ENCODE data around the gene GRIFIN.

Gene GRIFIN

DNA sequence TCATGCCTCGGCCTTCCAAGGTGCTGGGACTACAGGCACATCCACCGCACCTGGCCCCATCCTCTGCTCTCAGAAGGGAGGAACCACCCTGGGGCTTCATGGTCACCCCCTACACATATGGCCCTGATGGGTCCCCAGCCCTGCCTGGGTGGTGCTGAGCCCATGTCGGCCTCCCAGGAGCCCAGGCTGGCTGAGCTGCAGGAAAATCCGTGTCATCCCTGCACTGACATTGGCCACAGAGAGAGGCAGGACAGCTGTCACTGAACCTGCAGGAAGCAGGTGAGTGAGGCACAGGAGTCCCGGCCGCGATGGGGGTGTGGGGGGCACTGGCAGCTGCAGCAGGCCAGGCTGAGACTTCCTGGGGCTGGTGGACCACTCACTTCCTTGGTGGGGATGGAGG is 8.0 kb downstream of the GRIFIN start:
- H3K4me3 ChIP-seq (ENCODE audit: low read depth, low read length), result no peak overlapping the region
- DNase-seq (ENCODE audit: low read depth), result no peak
- TF ChIP-seq, protein P1, sequence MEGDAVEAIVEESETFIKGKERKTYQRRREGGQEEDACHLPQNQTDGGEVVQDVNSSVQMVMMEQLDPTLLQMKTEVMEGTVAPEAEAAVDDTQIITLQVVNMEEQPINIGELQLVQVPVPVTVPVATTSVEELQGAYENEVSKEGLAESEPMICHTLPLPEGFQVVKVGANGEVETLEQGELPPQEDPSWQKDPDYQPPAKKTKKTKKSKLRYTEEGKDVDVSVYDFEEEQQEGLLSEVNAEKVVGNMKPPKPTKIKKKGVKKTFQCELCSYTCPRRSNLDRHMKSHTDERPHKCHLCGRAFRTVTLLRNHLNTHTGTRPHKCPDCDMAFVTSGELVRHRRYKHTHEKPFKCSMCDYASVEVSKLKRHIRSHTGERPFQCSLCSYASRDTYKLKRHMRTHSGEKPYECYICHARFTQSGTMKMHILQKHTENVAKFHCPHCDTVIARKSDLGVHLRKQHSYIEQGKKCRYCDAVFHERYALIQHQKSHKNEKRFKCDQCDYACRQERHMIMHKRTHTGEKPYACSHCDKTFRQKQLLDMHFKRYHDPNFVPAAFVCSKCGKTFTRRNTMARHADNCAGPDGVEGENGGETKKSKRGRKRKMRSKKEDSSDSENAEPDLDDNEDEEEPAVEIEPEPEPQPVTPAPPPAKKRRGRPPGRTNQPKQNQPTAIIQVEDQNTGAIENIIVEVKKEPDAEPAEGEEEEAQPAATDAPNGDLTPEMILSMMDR (IDR thresholded peaks at IDR 0.05; ENCODE audit: control insufficient read depth, extremely low read depth, insufficient read depth), result no peak

DNA sequence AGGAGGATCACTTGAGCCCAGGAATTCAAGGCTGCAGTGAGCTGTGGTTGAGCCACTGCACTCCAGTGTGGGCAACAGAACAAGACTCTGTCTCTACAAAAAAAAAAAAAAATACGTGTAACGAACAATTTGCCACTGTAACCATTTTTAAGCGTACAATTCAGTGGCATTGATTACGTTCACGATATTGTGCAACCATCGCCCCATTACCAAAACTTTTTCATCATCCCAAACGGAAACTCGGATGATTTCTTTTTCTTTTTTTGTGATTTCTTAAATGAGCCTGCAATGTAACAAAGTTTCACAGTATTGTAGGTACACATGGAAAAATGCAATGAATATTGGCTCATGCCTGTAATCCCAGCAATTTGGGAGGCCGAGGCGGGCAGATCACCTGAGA is 9.5 kb downstream of the GRIFIN start:
- no peak for DNase-seq (ENCODE audit: low read depth)
- H3K4me3 ChIP-seq (ENCODE audit: low read depth, low read length), result no peak overlapping the region
- TF ChIP-seq, protein P1 (IDR thresholded peaks at IDR 0.05; ENCODE audit: control insufficient read depth, extremely low read depth, insufficient read depth), result no peak

DNA sequence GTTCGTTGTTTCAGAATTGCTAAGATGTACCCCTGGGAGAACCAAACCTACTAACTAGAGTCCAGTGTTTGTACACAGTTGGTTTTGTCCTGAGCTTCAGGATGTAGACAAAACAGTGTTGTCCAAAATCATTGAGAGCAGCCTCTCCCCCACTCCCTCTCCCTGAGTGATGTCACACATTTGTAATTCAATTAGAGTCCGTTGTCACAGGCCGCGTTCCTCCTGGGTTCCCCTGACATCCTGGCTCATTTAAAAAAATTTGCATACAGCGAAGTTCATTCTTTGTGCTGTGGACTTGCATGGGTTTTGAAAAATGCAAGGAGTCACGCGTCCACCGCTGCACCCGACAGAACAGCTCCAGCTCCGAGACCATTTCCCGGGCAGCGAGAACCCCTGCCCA is 10.3 kb downstream of the GRIFIN start:
- no peak overlapping the region for H3K4me3 ChIP-seq (ENCODE audit: low read depth, low read length)
- DNase-seq (ENCODE audit: low read depth), result no peak
- TF ChIP-seq, protein P1 (IDR thresholded peaks at IDR 0.05; ENCODE audit: control insufficient read depth, extremely low read depth, insufficient read depth), result no peak

DNA sequence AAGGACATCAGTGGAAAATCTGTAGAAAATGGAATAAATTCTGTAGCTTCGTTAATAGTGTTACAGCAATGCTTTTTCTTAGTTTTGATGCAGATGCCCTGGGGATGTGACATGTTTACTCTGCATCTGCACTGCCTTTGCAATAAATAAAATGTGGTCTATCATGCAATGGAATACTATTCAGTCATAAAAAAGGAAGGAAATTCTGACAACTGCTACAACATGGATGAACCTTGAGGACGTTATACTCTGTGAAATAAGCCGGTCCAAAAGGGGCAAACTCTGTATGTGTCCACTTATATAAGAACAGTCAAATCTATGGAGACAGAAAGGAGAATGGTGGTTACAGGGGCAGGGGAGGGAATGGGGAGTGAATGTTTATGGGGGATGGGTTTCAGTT is 13.5 kb downstream of the GRIFIN start:
- no peak overlapping the region for H3K4me3 ChIP-seq (ENCODE audit: low read depth, low read length)
- TF ChIP-seq, protein P1 (IDR thresholded peaks at IDR 0.05; ENCODE audit: control insufficient read depth, extremely low read depth, insufficient read depth), result no peak
- DNase-seq (ENCODE audit: low read depth), result no peak

DNA sequence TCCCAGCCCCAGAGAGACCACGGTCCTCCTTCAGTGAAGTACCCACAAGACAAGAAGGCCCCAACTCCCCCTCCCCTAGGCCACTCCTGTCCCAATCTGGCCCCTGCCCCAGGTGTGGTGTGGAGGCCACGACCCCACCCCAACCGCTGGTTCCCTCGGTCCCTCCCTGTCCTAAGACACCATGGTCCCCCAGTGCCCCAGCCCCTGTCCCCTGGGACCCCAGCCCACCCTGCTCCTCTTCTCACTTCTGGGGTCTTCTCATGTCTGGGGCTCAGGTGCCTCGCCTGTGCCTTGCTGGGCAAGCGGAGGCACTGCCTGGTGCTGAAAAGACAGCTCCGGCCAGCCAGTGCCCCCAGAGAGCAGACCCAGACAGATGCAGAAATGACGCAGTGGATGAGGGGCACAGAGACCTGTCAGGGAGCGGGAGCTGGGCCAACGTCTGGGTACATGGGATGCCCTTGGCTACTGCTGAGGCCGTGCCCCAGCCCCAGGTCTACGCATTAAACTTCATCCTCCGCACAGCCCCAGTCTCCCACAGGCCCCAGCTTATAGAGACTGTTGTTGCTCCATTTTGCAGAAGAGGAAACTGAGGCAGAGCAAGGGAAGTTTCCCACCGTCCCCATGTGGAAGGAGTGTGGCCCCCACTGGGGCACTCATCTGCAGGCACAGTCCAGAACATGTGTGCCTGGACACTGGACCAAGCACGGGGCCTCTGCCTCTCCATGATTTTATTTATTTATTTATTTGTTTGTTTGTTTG is 14.8 kb downstream of the GRIFIN start:
- TF ChIP-seq, protein P1 (IDR thresholded peaks at IDR 0.05; ENCODE audit: control insufficient read depth, extremely low read depth, insufficient read depth), result no peak
- DNase-seq (ENCODE audit: low read depth), result no peak
- no peak overlapping the region for H3K4me3 ChIP-seq (ENCODE audit: low read depth, low read length)

DNA sequence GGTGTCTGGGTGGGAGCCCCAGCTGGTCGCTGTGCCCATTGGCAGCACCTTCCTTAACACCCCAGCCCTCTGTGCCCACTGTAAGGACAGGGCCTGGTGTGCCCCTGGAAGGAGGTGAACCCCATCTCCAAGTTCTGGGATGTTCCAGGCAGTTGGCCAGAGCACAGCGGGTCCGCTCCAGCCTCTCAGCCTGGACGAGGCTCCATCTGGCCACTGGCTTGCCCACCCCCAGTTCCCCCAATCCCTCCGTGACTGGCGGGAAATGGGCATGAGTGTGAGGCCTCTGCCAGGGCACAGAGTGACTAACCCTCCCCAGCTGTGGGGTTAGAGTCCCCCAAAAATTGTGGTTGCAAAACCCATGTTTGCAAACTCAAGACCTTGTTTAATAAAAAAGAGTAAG is 15.6 kb downstream of the GRIFIN start:
- TF ChIP-seq, protein P1 (IDR thresholded peaks at IDR 0.05; ENCODE audit: control insufficient read depth, extremely low read depth, insufficient read depth), result no peak
- no peak for DNase-seq (ENCODE audit: low read depth)
- H3K4me3 ChIP-seq (ENCODE audit: low read depth, low read length), result no peak overlapping the region

DNA sequence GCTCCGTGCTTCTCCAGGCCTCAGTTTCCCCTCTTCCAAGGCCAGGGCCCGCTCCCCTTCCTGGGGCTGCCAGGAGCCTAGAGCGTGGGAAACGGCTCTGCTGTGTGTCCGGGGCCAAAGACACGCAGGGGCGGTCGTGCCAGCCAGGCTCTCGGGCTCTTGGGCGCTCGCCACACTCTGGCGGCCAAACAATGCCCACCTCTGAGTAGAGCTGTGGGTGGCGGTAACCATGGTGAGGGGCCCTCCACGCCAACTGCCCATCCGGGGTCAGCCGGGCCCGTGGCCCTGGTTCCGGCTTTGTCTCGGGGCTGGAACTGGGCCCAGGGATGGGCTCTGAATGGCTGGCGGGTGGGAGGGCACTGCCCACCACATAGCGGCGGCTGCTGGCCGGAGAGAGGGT is 16.0 kb downstream of the GRIFIN start:
- TF ChIP-seq, protein P1 (IDR thresholded peaks at IDR 0.05; ENCODE audit: control insufficient read depth, extremely low read depth, insufficient read depth), result no peak

More for the DNA sequence above, 16.0 kb downstream of the GRIFIN start:
- H3K4me3 ChIP-seq (ENCODE audit: low read depth, low read length), result no peak overlapping the region
- no peak for DNase-seq (ENCODE audit: low read depth)

Data from LNCaP clone FGC (cell line).